HG03354 (cell line): ENCODE results near the gene TRPC4AP.

ENCODE experiments used
- ATAC-seq: cut with Tn5 transposase; IDR thresholded peaks from one replicate; pipeline ENCODE4 v1.9.1; 2021; ENCODE audit warnings: mild to moderate bottlenecking; ENCODE audit not compliant: unreplicated experiment, poor library complexity, severe bottlenecking

TRPC4AP gene

DNA sequence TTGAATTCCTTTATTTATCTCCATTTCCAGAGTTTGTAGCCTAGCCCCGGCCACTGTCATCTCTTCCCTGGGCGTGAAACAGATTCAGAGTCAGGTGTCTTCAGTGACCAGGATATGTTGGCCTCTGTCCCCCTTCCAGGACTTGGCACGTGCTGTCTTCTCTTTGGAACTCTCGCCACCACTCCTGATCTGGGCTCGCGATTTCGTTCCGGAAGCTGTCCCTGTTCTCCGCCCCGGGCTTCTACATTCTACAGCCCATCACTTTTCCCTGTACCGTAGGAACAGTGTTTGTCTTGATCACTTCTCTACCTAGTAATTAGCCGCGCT is 137.7 kb downstream of the TRPC4AP start:
- ATAC-seq: no peak

DNA sequence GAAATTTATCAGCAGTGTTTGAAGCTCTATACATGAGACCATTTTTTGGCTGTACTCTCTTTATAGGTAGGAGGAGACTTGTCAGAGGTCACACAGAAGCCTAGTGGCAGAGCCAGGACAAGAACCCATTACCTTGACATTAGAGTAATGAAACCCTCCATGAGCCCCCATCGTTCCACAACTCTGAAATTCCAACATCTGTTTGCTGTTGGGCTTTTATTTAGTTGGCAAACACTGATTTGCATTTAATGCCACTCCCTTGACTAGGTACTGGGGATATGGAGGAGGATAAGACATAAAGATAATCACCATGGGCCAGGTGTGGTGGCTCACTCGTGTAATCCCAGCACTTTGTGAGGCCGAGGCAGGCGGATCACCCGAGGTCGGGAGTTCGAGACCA is 138.6 kb downstream of the TRPC4AP start:
- ATAC-seq: no peak

DNA sequence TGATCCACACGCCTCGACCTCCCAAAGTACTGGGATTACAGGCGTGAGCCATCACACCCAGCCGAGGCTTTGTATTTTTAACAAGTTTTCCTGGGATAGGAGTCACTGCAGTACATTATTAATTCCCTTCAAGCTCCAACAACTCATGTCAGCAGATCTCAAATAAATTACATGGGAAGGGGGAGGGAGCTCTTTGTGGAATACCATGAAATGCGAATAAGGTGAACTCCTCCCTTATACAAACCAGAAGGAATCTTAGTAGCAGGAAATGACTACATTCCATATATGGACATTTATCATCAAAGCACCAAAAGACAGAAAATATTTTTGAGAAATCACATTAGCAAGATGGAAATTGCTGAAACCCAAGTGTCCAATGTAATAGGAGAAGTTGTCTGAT is 139.9 kb downstream of the TRPC4AP start:
- no peak for ATAC-seq
